ENCODE results near the gene HSD17B14. TPM values are rescaled to one million over a fixed set of nuclear protein-coding genes. Genes with fewer than 3 reads are reported as not detected.

Gene HSD17B14
- total and polyA plus RNA-seq, 2 of the 13 experiments (the other 11 are each of a cell fraction or from before 2014, with no cell fraction given) = 0.58 to 1.2 TPM

- TF ChIP-seq PITX1 (CRISPR knock-in tag; IDR thresholded peaks at IDR 0.05) (no peak), ZSCAN29 (CRISPR knock-in tag; conservative IDR thresholded peaks at IDR 0.05) (no peak), RBAK (CRISPR knock-in tag; IDR thresholded peaks at IDR 0.05) (no peak), SSRP1 (CRISPR knock-in tag; IDR thresholded peaks at IDR 0.05) (no peak), MZF1 (CRISPR knock-in tag; IDR thresholded peaks at IDR 0.05; ENCODE audit: borderline replicate concordance) (no peak), HNF4A (CRISPR knock-in tag; IDR thresholded peaks at IDR 0.05) (no peak), ZNF530 (CRISPR knock-in tag; IDR thresholded peaks at IDR 0.05; ENCODE audit: low read depth) (no peak), NCOA5 (CRISPR knock-in tag; IDR thresholded peaks at IDR 0.05) (no peak), ZNF556 (CRISPR knock-in tag; IDR thresholded peaks at IDR 0.05; ENCODE audit: borderline replicate concordance) (no peak), DDIT3 (CRISPR knock-in tag; IDR thresholded peaks at IDR 0.05) (no peak), ZNF7 (CRISPR knock-in tag; IDR thresholded peaks at IDR 0.05) (no peak), KMT2B (CRISPR knock-in tag; IDR thresholded peaks at IDR 0.05) (no peak), PHF8 (CRISPR knock-in tag; IDR thresholded peaks at IDR 0.05) (no peak; the same call in 1 of the 2 replicates), CENPBD1 (CRISPR knock-in tag; IDR thresholded peaks at IDR 0.05; ENCODE audit: borderline replicate concordance, low read depth) (no peak), ZKSCAN1 (IDR thresholded peaks at IDR 0.05; ENCODE audit: low read length) (no peak), CAMTA2 (CRISPR knock-in tag; IDR thresholded peaks at IDR 0.05; ENCODE audit: borderline replicate concordance) (0 out of 2 replicates have a peak, but pooled peaks have one; percentile 21), PCBP1 (IDR thresholded peaks at IDR 0.05; ENCODE audit: borderline replicate concordance, low read depth, low read length) (no peak)
- TF ChIP-seq, protein P1, sequence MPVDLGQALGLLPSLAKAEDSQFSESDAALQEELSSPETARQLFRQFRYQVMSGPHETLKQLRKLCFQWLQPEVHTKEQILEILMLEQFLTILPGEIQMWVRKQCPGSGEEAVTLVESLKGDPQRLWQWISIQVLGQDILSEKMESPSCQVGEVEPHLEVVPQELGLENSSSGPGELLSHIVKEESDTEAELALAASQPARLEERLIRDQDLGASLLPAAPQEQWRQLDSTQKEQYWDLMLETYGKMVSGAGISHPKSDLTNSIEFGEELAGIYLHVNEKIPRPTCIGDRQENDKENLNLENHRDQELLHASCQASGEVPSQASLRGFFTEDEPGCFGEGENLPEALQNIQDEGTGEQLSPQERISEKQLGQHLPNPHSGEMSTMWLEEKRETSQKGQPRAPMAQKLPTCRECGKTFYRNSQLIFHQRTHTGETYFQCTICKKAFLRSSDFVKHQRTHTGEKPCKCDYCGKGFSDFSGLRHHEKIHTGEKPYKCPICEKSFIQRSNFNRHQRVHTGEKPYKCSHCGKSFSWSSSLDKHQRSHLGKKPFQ (CRISPR knock-in tag; IDR thresholded peaks at IDR 0.05; ENCODE audit: insufficient replicate concordance) = no peak
- TF ChIP-seq, protein P2, sequence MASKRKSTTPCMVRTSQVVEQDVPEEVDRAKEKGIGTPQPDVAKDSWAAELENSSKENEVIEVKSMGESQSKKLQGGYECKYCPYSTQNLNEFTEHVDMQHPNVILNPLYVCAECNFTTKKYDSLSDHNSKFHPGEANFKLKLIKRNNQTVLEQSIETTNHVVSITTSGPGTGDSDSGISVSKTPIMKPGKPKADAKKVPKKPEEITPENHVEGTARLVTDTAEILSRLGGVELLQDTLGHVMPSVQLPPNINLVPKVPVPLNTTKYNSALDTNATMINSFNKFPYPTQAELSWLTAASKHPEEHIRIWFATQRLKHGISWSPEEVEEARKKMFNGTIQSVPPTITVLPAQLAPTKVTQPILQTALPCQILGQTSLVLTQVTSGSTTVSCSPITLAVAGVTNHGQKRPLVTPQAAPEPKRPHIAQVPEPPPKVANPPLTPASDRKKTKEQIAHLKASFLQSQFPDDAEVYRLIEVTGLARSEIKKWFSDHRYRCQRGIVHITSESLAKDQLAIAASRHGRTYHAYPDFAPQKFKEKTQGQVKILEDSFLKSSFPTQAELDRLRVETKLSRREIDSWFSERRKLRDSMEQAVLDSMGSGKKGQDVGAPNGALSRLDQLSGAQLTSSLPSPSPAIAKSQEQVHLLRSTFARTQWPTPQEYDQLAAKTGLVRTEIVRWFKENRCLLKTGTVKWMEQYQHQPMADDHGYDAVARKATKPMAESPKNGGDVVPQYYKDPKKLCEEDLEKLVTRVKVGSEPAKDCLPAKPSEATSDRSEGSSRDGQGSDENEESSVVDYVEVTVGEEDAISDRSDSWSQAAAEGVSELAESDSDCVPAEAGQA (IDR thresholded peaks at IDR 0.05; ENCODE audit: low read depth) = no peak
- TF ChIP-seq, protein P2 (CRISPR knock-in tag; IDR thresholded peaks at IDR 0.05; ENCODE audit: borderline replicate concordance) = no peak
- TF ChIP-seq, protein P3, sequence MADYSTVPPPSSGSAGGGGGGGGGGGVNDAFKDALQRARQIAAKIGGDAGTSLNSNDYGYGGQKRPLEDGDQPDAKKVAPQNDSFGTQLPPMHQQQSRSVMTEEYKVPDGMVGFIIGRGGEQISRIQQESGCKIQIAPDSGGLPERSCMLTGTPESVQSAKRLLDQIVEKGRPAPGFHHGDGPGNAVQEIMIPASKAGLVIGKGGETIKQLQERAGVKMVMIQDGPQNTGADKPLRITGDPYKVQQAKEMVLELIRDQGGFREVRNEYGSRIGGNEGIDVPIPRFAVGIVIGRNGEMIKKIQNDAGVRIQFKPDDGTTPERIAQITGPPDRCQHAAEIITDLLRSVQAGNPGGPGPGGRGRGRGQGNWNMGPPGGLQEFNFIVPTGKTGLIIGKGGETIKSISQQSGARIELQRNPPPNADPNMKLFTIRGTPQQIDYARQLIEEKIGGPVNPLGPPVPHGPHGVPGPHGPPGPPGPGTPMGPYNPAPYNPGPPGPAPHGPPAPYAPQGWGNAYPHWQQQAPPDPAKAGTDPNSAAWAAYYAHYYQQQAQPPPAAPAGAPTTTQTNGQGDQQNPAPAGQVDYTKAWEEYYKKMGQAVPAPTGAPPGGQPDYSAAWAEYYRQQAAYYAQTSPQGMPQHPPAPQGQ (CRISPR knock-in tag; IDR thresholded peaks at IDR 0.05; ENCODE audit: borderline replicate concordance) = no peak
Observed at GRCh38 chr19:48872884-48873475, 36.7 kb upstream of the HSD17B14 start (continued).

Measured in HepG2 (cell line).